ENCODE results near the gene TMEM250. TPM values are rescaled to one million over a fixed set of nuclear protein-coding genes. Genes with fewer than 3 reads are reported as not detected.
"Not testable (repeated sequence)": the region's sequence is repeated elsewhere in the genome, so short reads cannot be mapped to it uniquely, and the experiment has no call there.

The TMEM250 gene, protein sequence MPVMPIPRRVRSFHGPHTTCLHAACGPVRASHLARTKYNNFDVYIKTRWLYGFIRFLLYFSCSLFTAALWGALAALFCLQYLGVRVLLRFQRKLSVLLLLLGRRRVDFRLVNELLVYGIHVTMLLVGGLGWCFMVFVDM
- 94.4 and 94.5 TPM in 2 replicates for total RNA-seq (2014; rRNA removed; shearing (Covaris generic); ENCODE audit: low replicate concordance)

DNA sequence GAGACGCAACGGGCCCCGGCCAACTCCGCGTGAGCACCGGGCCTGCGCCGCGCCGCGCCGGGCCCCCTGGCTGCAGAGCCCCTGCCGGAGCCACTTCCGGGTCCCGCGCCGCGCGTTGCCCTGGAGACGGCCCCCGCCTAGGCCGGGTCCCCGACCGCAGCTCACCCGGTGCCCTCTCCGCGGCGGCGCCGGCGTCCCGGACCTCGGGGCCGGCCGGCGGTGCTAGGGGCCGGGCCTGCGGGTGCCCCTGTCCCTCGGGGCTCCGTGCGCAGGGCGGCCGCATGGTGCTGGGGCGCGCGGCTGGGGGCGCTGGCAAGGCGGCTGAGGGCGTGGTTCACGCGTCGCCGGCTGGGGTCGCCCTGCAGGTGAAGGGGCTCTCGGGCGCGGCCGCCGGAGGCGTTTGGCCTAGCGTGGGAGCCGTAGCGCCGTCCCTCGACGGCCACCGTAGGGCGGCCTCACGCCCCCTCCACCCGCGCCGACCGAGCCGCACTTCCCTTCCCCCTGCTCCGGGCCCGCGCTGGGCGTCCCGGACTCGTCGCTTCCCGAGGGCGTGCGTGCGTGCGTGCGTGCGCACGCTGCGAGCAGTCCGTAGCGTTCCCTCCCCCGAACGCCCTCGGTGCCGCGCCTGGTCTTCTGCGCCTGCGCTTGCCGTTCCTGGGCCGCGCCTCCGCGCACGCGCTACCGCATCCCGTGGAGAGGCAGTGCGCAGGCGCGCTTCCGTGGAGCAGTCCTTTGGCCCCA, at the start of gene TMEM250:
TSS of gene TMEM250 (minus strand) at position 556 of the 741 bp plus-strand sequence. CDS start 1,975 bp downstream, outside the sequence.
- in situ Hi-C loops (cut with HindIII; ENCODE audit: low pct_unique_long_range_greater_than_20kb, low sequenced_read_pairs), result no loop called here

DNA sequence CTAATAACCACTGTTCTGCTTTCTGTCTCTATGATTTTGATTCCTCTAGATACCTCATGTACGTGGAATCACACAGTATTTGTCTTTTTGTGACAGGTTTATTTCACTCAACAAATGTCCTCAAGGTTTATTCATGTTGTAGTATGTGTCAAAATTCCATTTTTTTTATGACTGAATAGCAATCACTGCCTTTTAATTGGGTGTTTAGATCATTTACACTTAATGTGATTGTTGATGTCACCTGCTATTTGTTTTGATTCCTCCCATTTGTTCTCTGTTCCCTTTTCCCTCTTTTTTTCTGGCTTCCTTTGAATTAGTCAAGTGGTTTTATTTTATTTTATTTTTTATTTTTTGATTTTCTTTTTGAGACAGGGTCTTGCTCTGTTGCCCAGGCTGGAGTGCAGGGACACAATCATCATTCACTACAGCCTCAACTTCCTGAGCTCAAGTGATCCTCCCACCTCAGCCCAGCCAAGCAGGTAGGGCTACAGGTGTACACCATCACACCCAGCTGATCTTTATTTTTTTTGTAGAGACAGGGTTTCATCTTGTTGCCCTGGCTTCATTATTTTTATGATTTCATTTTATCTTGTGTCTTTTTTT, 44.7 kb upstream of the TMEM250 start:
- in situ Hi-C loops (cut with HindIII; ENCODE audit: low pct_unique_long_range_greater_than_20kb, low sequenced_read_pairs), result no loop called here
- no peak for DNase-seq (ENCODE audit: low read depth)

More for the DNA sequence above, at the start of gene TMEM250:
- peak; percentile 96 for DNase-seq (ENCODE audit: low read depth)

- no peak for DNase-seq (ENCODE audit: low read depth)
- in situ Hi-C loops (cut with HindIII; ENCODE audit: low pct_unique_long_range_greater_than_20kb, low sequenced_read_pairs), result no loop called here
Observed at GRCh38 chr9:136160995-136161610, 42.4 kb upstream of the TMEM250 start.

- in situ Hi-C loops (cut with HindIII; ENCODE audit: low pct_unique_long_range_greater_than_20kb, low sequenced_read_pairs), result no loop called here
- no peak for DNase-seq (ENCODE audit: low read depth)
Observed at GRCh38 chr9:136160381-136160841, 41.7 kb upstream of the TMEM250 start.

- in situ Hi-C loops (cut with HindIII; ENCODE audit: low pct_unique_long_range_greater_than_20kb, low sequenced_read_pairs), result no loop called here
- no peak for DNase-seq (ENCODE audit: low read depth)
Observed at GRCh38 chr9:136159851-136160250, 41.2 kb upstream of the TMEM250 start.

DNA sequence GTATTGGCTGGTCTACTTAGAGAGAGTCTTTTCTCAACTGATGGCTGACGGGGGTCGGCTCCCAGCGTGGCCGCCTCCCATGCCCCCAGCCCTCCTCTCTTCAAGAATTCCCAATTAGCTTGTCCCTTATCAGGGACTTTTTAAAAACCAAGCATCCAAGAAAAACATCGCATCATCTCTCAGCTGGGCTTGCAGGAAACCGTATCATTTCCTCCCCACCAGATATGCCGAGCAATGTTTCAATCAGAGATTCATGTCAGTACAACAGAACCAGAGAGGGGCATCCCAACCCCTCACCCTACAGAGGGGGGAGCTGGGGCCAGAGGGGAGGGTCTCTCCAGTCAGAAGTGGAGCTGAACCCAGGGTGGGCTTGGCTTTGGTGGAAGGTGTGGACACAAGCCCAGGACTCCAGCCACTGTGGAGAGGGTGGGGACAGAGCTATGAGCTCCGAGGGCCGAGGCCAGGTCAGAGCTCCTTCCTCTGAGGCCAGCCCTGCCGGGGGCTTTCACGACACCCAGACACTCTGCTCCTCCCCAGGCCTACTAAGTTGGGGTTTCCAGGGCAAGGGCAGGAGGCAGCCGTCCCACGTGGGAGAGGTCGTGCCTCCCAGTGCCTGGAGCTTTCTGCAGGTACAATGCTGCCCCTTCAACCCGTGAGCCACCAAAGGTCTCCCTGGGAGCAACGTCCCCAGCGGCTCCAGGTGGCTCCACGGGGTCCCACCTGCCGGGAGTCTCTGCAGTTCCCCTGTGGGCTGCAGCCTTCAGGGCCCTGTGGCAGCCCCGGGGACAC, 39.0 kb upstream of the TMEM250 start:
- in situ Hi-C loops (cut with HindIII; ENCODE audit: low pct_unique_long_range_greater_than_20kb, low sequenced_read_pairs), result no loop called here
- no peak for DNase-seq (ENCODE audit: low read depth)

DNA sequence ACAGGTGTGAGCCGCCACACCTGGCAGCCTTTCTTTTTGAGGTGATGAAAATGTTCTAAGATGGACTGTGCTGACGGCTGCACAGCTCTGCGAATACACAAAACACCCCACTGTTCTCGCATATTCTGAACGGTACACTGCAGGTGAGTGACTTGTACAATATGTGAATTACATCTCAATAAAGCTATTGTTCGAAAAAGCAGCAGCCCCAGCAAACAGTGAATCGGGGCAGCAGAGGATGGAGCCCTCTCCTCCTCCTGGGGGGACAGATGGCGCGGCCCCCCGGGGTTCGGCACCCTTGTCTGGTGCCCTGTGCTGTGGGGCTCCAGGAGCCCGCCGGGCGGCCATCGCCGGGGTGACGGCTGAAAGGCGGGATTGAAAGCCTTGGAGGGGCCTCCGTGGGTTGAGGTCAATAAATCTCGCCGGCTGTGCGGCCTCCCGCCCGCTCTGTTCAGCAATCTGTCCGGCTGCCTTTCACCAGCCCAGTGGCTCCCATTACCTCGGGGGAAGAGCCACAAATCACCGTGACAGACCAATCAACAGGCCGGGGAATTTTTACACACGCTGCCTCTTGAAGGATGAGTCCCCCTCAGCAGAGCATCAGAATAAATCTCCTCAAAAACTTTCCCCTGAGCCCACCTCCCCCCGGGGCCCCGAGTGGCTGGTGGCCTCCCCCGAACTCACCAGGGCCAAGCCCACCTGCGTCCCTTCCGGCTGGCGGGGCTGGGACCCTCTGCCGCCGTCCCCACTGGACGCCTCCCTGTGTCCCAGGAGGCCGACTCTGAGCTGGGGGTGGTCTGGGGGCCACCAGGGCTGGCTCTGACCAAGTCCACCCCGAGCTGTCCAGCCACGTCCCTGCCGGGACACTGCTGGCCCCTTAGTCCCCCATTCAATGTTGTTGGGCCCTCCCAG, 37.8 kb upstream of the TMEM250 start:
- in situ Hi-C loops (cut with HindIII; ENCODE audit: low pct_unique_long_range_greater_than_20kb, low sequenced_read_pairs), result no loop called here
- no peak for DNase-seq (ENCODE audit: low read depth)

DNA sequence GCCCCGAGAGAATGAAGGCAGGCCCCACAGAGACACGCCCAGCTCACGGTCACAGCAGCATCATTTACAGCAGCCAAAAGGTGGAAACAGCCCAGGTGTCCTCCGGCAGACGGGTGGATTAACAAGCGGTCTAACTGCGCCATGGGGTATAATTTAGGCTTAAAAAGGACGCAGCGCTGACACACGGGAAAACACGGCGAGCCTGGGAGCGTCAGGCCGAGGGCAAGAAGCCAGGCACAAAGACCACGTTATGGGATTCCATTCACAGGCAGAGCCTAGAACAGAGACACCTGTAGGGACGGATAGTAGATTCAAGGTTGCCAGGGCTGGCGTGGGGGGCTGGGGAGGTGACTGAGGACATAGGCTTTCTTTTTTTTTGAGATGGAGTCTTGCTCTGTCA, 36.9 kb upstream of the TMEM250 start:
- in situ Hi-C loops (cut with HindIII; ENCODE audit: low pct_unique_long_range_greater_than_20kb, low sequenced_read_pairs), result no loop called here
- no peak for DNase-seq (ENCODE audit: low read depth)

DNA sequence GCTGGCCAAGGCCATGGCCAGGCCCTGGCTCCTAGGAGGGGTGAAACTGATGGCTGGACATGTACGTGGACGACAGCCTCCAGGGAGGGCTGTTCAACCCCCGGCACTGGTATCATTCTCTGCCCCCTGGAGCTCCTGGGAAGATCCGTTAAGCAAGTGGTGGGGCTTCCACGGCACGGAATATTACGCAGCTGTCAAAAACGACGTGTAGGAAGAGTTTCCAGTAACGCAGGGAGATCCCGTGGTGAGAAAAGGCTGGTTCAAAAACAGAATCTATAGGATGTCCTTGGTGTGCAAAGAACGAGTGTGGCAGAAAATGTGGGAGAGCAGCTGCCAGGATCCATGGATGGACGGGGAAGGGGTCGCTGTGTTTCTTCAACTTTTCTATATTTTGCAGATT, 36.3 kb upstream of the TMEM250 start:
- in situ Hi-C loops (cut with HindIII; ENCODE audit: low pct_unique_long_range_greater_than_20kb, low sequenced_read_pairs), result no loop called here
- no peak for DNase-seq (ENCODE audit: low read depth)

DNA sequence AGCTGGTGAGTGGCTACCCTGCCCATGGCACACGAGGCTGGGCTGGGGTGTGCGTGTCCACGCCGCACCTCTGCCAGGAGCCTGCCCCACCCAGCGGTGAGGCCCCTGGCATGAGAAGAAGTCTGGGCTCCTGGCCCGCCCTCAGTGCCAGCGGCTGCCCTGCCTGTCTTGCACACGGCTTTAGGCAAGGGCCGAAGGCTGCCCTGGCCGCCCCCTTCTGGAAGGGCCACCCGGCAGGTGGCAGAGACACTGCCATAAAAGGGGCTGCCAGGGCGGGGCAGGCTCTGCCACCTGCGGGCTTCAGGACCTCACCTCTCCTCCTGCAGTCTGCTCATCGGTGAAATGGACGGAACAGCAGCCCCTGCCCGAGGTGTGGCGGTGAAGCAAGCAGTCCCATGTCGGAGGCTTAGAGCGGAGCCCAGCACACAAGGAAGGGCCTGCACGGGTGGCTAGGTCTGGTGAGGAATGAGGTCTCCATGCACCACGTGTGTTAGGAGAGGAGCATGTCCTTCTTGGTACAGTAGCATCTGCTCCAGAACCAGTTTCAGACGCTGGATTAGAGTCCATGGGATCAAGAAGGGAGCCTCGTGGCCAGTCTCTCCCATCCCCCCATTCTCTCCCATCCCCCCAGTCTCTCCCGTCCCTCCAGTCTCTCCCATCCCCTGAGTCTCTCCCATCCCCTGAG, 34.8 kb upstream of the TMEM250 start:
- DNase-seq (ENCODE audit: low read depth), result no peak
- in situ Hi-C loops (cut with HindIII; ENCODE audit: low pct_unique_long_range_greater_than_20kb, low sequenced_read_pairs), result no loop called here

DNA sequence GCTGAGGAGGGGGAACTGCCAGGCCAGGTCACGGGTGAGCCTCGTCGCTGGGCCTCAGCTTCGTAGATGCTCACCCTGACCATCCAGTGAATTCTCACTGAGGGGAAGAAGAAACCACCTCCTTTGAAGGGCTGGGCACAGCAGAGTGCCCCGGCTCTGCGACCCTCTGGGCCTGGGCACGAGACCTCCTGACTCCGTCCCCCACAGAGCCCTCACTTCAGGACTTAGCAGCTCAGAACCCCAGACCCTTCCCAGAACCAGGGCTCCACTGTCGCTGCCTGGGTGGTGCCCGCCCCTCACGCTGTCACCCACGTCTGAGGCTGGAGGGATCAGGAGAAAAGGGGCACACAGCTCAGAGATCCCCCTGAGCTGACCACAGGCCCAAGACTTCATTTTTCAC, 34.3 kb upstream of the TMEM250 start:
- in situ Hi-C loops (cut with HindIII; ENCODE audit: low pct_unique_long_range_greater_than_20kb, low sequenced_read_pairs), result no loop called here
- no peak for DNase-seq (ENCODE audit: low read depth)

DNA sequence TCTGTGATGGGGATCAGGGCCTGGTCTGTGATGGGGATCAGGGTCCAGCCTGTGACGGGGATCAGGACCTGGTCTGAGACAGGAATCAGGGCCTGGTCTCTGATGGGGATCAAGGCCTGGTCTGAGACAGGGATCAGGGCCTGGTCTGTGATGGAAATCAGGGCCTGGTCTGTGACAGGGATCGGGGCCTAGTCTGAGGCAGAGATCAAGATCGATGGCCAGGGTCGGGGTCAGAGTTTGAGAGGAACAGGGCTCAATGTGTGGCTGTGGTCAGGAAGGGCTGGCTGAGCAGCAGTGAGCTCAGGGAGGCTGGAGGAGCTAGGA, 33.8 kb upstream of the TMEM250 start:
- DNase-seq (ENCODE audit: low read depth), result no peak
- in situ Hi-C loops (cut with HindIII; ENCODE audit: low pct_unique_long_range_greater_than_20kb, low sequenced_read_pairs), result no loop called here

- in situ Hi-C loops (cut with HindIII; ENCODE audit: low pct_unique_long_range_greater_than_20kb, low sequenced_read_pairs), result no loop called here
- DNase-seq (ENCODE audit: low read depth), result no peak
Observed at GRCh38 chr9:136151848-136152542, 33.3 kb upstream of the TMEM250 start.

DNA sequence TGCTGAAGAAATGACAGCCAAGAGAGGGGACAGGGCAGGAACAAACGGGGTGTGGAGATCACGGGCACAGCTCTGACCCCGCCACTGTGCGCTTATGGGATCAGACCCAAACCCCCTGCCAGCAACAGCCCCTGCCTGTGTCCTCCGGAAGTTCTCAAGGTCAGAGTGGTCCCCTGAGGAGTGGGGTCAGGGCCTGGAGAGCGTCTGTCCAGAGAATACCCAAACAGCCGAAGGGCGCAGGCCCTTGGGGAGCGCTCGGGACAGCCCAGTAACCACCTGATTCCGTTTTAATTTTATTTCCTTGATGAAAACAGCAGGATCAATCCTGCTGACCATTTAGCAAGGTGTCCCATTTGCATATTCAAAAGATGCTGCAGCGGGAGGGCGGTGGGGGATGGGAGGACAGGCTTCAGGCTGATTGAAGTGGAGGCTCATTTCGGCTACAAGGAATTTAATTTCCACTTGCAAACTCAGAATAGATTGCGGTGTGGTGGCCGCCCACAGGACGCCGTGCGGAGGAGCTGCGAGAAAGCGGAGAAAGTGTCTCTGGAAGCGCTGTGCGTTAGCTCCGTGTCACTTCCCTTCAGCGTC, 32.6 kb upstream of the TMEM250 start:
- in situ Hi-C loops (cut with HindIII; ENCODE audit: low pct_unique_long_range_greater_than_20kb, low sequenced_read_pairs), result no loop called here

DNA sequence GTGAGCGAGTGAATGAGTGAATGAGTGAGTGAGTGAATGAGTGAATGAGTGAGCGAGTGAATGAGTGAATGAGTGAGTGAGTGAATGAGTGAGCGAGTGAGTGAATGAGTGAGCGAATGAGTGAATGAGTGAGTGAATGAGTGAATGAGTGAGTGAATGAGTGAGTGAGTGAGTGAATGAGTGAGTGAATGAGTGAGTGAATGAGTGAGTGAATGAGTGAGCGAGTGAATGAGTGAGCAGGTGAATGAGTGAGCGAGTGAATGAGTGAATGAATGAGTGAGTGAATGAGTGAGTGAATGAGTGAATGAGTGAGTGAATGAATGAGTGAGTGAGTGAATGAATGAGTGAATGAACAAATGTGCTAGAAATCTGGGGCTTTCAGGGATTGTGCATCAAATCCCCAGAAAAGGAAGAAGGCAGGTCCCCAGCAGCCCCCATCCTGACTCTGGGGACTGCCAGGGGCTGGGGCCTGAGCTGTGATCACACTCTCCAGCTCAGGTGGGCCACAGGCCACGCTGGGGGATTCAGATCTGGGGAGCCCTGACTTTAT, 32.1 kb upstream of the TMEM250 start:
- in situ Hi-C loops (cut with HindIII; ENCODE audit: low pct_unique_long_range_greater_than_20kb, low sequenced_read_pairs); DNase-seq (ENCODE audit: low read depth): not testable (repeated sequence)

More for the DNA sequence above, 32.6 kb upstream of the TMEM250 start:
- DNase-seq (ENCODE audit: low read depth), result no peak

- no peak for DNase-seq (ENCODE audit: low read depth)
- in situ Hi-C loops (cut with HindIII; ENCODE audit: low pct_unique_long_range_greater_than_20kb, low sequenced_read_pairs), result no loop called here
Observed at GRCh38 chr9:136149853-136150252, 31.2 kb upstream of the TMEM250 start.
